Breast epithelium (tissue), 3 donors: ENCODE results near the gene MSL3B.

Experiments used
- CTCF ChIP-seq, 3 donors: fragments of 450-650 bp; IDR thresholded peaks; one replicate each; pipeline ENCODE4 v1.5.1; 2016 to 2017; ENCODE audit warnings: antibody characterized with exemption in 3 of 3, mild to moderate bottlenecking in 3 of 3, moderate library complexity in 3 of 3
- POLR2A ChIP-seq: fragments of 450-650 bp; IDR thresholded peaks from one replicate; pipeline ENCODE4 v1.6.1; 2016; ENCODE audit warnings: antibody characterized with exemption, mild to moderate bottlenecking, moderate library complexity

GRCh38 chr2:233817361-233817911 is 50.8 kb downstream of the MSL3B start:
- no peak for TF ChIP-seq CTCF (IDR thresholded peaks at IDR 0.05)
- TF ChIP-seq POLR2A, result no peak
